ENCODE measurements around the gene NUDT6.
"Not testable (repeated sequence)": the region's sequence is repeated elsewhere in the genome, so short reads cannot be mapped to it uniquely, and the experiment has no call there.

The NUDT6 gene

GRCh38 chr4:122857160-122857559 is 65.2 kb downstream of the NUDT6 start:
- no peak overlapping the region for H3K27ac Mint-ChIP-seq (ENCODE audit: low read depth)
- H3K36me3 Mint-ChIP-seq (ENCODE audit: insufficient read depth), result no peaks in the 10 kb centered on the region
- peaks cover 30% of the 10 kb centered on the region for H3K27me3 Mint-ChIP-seq
- DNase-seq (ENCODE audit: low spot score in 2 of 2), result no peak
- no peaks in the 10 kb centered on the region for H3K9me3 Mint-ChIP-seq
- no peak for ATAC-seq (replicated peaks; ENCODE audit: extremely low read depth, poor library complexity, severe bottlenecking)
- H3K4me3 Mint-ChIP-seq, result no peak overlapping the region
- H3K4me1 Mint-ChIP-seq, result no peaks in the 10 kb centered on the region

GRCh38 chr4:122855353-122855890 is 67.0 kb downstream of the NUDT6 start:
- DNase-seq (ENCODE audit: low spot score in 2 of 2), result no peak

GRCh38 chr4:122854447-122855352 is 67.7 kb downstream of the NUDT6 start:
- no peaks in the 10 kb centered on the region for H3K9me3 Mint-ChIP-seq
- no peak for ATAC-seq (replicated peaks; ENCODE audit: extremely low read depth, poor library complexity, severe bottlenecking)
- no peak overlapping the region for H3K27ac Mint-ChIP-seq (ENCODE audit: low read depth)
- H3K4me1 Mint-ChIP-seq, result no peaks in the 10 kb centered on the region
- peaks cover 13% of the 10 kb centered on the region for H3K27me3 Mint-ChIP-seq
- DNase-seq (ENCODE audit: low spot score in 2 of 2), result no peak
- H3K36me3 Mint-ChIP-seq (ENCODE audit: insufficient read depth), result no peaks in the 10 kb centered on the region
- H3K4me3 Mint-ChIP-seq, result no peak overlapping the region

More at GRCh38 chr4:122855353-122855890, 67.0 kb downstream of the NUDT6 start:
- H3K27me3 Mint-ChIP-seq, result peaks cover 13% of the 10 kb centered on the region
- no peak overlapping the region for H3K27ac Mint-ChIP-seq (ENCODE audit: low read depth)
- H3K4me1 Mint-ChIP-seq, result no peaks in the 10 kb centered on the region
- H3K36me3 Mint-ChIP-seq (ENCODE audit: insufficient read depth), result no peaks in the 10 kb centered on the region
- no peaks in the 10 kb centered on the region for H3K9me3 Mint-ChIP-seq
- no peak overlapping the region for H3K4me3 Mint-ChIP-seq
- no peak for ATAC-seq (replicated peaks; ENCODE audit: extremely low read depth, poor library complexity, severe bottlenecking)

GRCh38 chr4:122851568-122851967 is 70.8 kb downstream of the NUDT6 start:
- Mint-ChIP-seq H3K4me3 (no peak overlapping the region), H3K36me3 (ENCODE audit: insufficient read depth) (peaks cover 3% of the 10 kb centered on the region), H3K27ac (ENCODE audit: low read depth) (no peak overlapping the region), H3K27me3 (peaks cover 22% of the 10 kb centered on the region), H3K4me1 (no peaks in the 10 kb centered on the region), H3K9me3 (no peaks in the 10 kb centered on the region)
- DNase-seq (ENCODE audit: low spot score in 2 of 2) (no peak), ATAC-seq (replicated peaks; ENCODE audit: extremely low read depth, poor library complexity, severe bottlenecking) (no peak)

GRCh38 chr4:122849789-122850188 is 72.6 kb downstream of the NUDT6 start:
- peaks cover 22% of the 10 kb centered on the region for H3K27me3 Mint-ChIP-seq
- not testable (repeated sequence) for H3K36me3 Mint-ChIP-seq (ENCODE audit: insufficient read depth); H3K4me3 Mint-ChIP-seq; DNase-seq (ENCODE audit: low spot score in 2 of 2); ATAC-seq (replicated peaks; ENCODE audit: extremely low read depth, poor library complexity, severe bottlenecking); H3K9me3 Mint-ChIP-seq; H3K27ac Mint-ChIP-seq (ENCODE audit: low read depth); H3K4me1 Mint-ChIP-seq

GRCh38 chr4:122847931-122848330 is 74.5 kb downstream of the NUDT6 start:
- no peaks in the 10 kb centered on the region for H3K9me3 Mint-ChIP-seq
- H3K36me3 Mint-ChIP-seq (ENCODE audit: insufficient read depth), result peaks cover 3% of the 10 kb centered on the region
- no peaks in the 10 kb centered on the region for H3K4me1 Mint-ChIP-seq
- DNase-seq (ENCODE audit: low spot score in 2 of 2), result no peak
- peaks cover 11% of the 10 kb centered on the region for H3K27me3 Mint-ChIP-seq
- H3K4me3 Mint-ChIP-seq, result no peak overlapping the region
- H3K27ac Mint-ChIP-seq (ENCODE audit: low read depth), result no peak overlapping the region
- ATAC-seq (replicated peaks; ENCODE audit: extremely low read depth, poor library complexity, severe bottlenecking), result no peak

- no peaks in the 10 kb centered on the region for H3K9me3 Mint-ChIP-seq
- peaks cover 3% of the 10 kb centered on the region for H3K36me3 Mint-ChIP-seq (ENCODE audit: insufficient read depth)
- H3K27me3 Mint-ChIP-seq, result peaks cover 9% of the 10 kb centered on the region
- DNase-seq (ENCODE audit: low spot score in 2 of 2), result no peak
- H3K4me3 Mint-ChIP-seq, result no peak overlapping the region
- no peak overlapping the region for H3K27ac Mint-ChIP-seq (ENCODE audit: low read depth)
- no peak for ATAC-seq (replicated peaks; ENCODE audit: extremely low read depth, poor library complexity, severe bottlenecking)
- no peaks in the 10 kb centered on the region for H3K4me1 Mint-ChIP-seq
Measured at GRCh38 chr4:122845760-122846159, 76.6 kb downstream of the NUDT6 start.

GRCh38 chr4:122845066-122845465 is 77.3 kb downstream of the NUDT6 start:
- H3K27me3 Mint-ChIP-seq, result peaks cover 9% of the 10 kb centered on the region
- ATAC-seq (replicated peaks; ENCODE audit: extremely low read depth, poor library complexity, severe bottlenecking) (no peak), DNase-seq (ENCODE audit: low spot score in 2 of 2) (no peak)

GRCh38 chr4:122844391-122844790 is 78.0 kb downstream of the NUDT6 start:
- not testable (repeated sequence) for H3K9me3 Mint-ChIP-seq; H3K4me1 Mint-ChIP-seq; H3K4me3 Mint-ChIP-seq; ATAC-seq (replicated peaks; ENCODE audit: extremely low read depth, poor library complexity, severe bottlenecking); H3K27me3 Mint-ChIP-seq; H3K36me3 Mint-ChIP-seq (ENCODE audit: insufficient read depth); H3K27ac Mint-ChIP-seq (ENCODE audit: low read depth); DNase-seq (ENCODE audit: low spot score in 2 of 2)

More at GRCh38 chr4:122845066-122845465, 77.3 kb downstream of the NUDT6 start:
- no peak overlapping the region for H3K4me3 Mint-ChIP-seq
- H3K4me1 Mint-ChIP-seq, result no peaks in the 10 kb centered on the region
- H3K9me3 Mint-ChIP-seq, result no peaks in the 10 kb centered on the region
- H3K36me3 Mint-ChIP-seq (ENCODE audit: insufficient read depth), result peaks cover 3% of the 10 kb centered on the region
- H3K27ac Mint-ChIP-seq (ENCODE audit: low read depth), result no peak overlapping the region

GRCh38 chr4:122842984-122843531 is 79.3 kb downstream of the NUDT6 start:
- Mint-ChIP-seq H3K27ac (ENCODE audit: low read depth) (no peak overlapping the region), H3K4me3 (no peak overlapping the region), H3K36me3 (ENCODE audit: insufficient read depth) (no peaks in the 10 kb centered on the region), H3K4me1 (no peaks in the 10 kb centered on the region), H3K27me3 (peaks cover under 1% of the 10 kb centered on the region), H3K9me3 (no peaks in the 10 kb centered on the region)
- no peak for ATAC-seq (replicated peaks; ENCODE audit: extremely low read depth, poor library complexity, severe bottlenecking)
- no peak for DNase-seq (ENCODE audit: low spot score in 2 of 2)

All from central memory CD8-positive, alpha-beta T cell (primary cell).